ENCODE results near the gene BAIAP2L2. TPM values are rescaled to one million over a fixed set of nuclear protein-coding genes. Genes with fewer than 3 reads are reported as not detected.

The BAIAP2L2 gene
- total and polyA plus RNA-seq, 10 of the 15 experiments (the other 5 are each of a cell fraction or from before 2014, with no cell fraction given) = 0.08 to 0.38 (median 0.14) TPM; not detected in 6

- BruUV-seq (replicated peaks) = no TSS peak
- Histone ChIP-seq H3K4me1 (ENCODE audit: control insufficient read depth, insufficient read depth, low read length) (no peaks in the 10 kb centered on the region), H3K27ac (ENCODE audit: control insufficient read depth, insufficient read depth) (no peak overlapping the region), H2AFZ (ENCODE audit: control insufficient read depth, low read depth, low read length) (no peak overlapping the region), H3K79me2 (ENCODE audit: control insufficient read depth, insufficient read depth, low read length) (no peaks in the 10 kb centered on the region), H3K9me3 (replicated peaks; ENCODE audit: control insufficient read depth, insufficient read depth, low read length) (no peaks in the 10 kb centered on the region), H4K20me1 (ENCODE audit: control insufficient read depth, insufficient read depth) (no peaks in the 10 kb centered on the region), H3K36me3 (ENCODE audit: control insufficient read depth in 2 of 2, insufficient read depth in 2 of 2, low read length in 1 of 2) (no peaks in the 10 kb centered on the region), H3K9ac (ENCODE audit: control insufficient read depth, insufficient read depth, low read length) (no peak overlapping the region), H3K4me2 (ENCODE audit: control insufficient read depth, insufficient read depth) (no peak overlapping the region), H3K27me3 (replicated peaks in 1 of 2; ENCODE audit: control insufficient read depth in 2 of 2, insufficient read depth in 2 of 2, low read length in 1 of 2) (no peaks in the 10 kb centered on the region), H3K4me3 (no peak overlapping the region)
- intact Hi-C loops (cut with micrococcal nuclease; ENCODE audit: unreplicated experiment) = no loop called here
- CTCF ChIA-PET = interaction anchor here (0.6 kb wide), 1 partner anchor 159 kb away, joined by 3 read pairs; no protein-coding TSS in a partner anchor
- RAD21 ChIA-PET (ENCODE audit: unreplicated experiment) = no interaction called here
- 89% methylated on average over 28 of the region's 28 CpGs for WGBS (ENCODE audit: insufficient coverage, insufficient replicate concordance, low lambda C conversion rate, missing lambda C conversion rate)
- no peak for FAIRE-seq
- POLR2A ChIA-PET = no interaction called here
- DNase-seq (ENCODE audit: low read depth, low spot score) = no peak
- in situ Hi-C loops (cut with MboI) = no loop called here
- no peak for ATAC-seq
- SMC1A ChIA-PET (ENCODE audit: uncharacterized antibody, unreplicated experiment) = no interaction called here
- TF ChIP-seq, protein P1, sequence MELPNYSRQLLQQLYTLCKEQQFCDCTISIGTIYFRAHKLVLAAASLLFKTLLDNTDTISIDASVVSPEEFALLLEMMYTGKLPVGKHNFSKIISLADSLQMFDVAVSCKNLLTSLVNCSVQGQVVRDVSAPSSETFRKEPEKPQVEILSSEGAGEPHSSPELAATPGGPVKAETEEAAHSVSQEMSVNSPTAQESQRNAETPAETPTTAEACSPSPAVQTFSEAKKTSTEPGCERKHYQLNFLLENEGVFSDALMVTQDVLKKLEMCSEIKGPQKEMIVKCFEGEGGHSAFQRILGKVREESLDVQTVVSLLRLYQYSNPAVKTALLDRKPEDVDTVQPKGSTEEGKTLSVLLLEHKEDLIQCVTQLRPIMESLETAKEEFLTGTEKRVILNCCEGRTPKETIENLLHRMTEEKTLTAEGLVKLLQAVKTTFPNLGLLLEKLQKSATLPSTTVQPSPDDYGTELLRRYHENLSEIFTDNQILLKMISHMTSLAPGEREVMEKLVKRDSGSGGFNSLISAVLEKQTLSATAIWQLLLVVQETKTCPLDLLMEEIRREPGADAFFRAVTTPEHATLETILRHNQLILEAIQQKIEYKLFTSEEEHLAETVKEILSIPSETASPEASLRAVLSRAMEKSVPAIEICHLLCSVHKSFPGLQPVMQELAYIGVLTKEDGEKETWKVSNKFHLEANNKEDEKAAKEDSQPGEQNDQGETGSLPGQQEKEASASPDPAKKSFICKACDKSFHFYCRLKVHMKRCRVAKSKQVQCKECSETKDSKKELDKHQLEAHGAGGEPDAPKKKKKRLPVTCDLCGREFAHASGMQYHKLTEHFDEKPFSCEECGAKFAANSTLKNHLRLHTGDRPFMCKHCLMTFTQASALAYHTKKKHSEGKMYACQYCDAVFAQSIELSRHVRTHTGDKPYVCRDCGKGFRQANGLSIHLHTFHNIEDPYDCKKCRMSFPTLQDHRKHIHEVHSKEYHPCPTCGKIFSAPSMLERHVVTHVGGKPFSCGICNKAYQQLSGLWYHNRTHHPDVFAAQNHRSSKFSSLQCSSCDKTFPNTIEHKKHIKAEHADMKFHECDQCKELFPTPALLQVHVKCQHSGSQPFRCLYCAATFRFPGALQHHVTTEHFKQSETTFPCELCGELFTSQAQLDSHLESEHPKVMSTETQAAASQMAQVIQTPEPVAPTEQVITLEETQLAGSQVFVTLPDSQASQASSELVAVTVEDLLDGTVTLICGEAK (IDR thresholded peaks at IDR 0.05; ENCODE audit: borderline replicate concordance) = no peak
- no peak for TF ChIP-seq CHD4 (IDR thresholded peaks at IDR 0.05)
- TF ChIP-seq RB1 (IDR thresholded peaks at IDR 0.05; ENCODE audit: borderline replicate concordance) = no peak
- no peak for TF ChIP-seq SMARCA5 (IDR thresholded peaks at IDR 0.05)
- no peak for TF ChIP-seq ZSCAN29 (IDR thresholded peaks at IDR 0.05)
- TF ChIP-seq, protein P2, sequence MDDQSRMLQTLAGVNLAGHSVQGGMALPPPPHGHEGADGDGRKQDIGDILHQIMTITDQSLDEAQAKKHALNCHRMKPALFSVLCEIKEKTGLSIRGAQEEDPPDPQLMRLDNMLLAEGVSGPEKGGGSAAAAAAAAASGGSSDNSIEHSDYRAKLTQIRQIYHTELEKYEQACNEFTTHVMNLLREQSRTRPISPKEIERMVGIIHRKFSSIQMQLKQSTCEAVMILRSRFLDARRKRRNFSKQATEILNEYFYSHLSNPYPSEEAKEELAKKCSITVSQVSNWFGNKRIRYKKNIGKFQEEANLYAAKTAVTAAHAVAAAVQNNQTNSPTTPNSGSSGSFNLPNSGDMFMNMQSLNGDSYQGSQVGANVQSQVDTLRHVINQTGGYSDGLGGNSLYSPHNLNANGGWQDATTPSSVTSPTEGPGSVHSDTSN (IDR thresholded peaks at IDR 0.05; ENCODE audit: insufficient replicate concordance, low read depth, low read length) = no peak
- no peak for TF ChIP-seq BCL11A (IDR thresholded peaks at IDR 0.05; ENCODE audit: low read depth, low read length)
- no peak for TF ChIP-seq TCF7 (IDR thresholded peaks at IDR 0.05; ENCODE audit: borderline replicate concordance)
- TF ChIP-seq POLR2AphosphoS2 (IDR thresholded peaks at IDR 0.05; ENCODE audit: low read depth, low read length) = no peak
- no peak for TF ChIP-seq SREBF1 (IDR thresholded peaks at IDR 0.05; ENCODE audit: low read length)
- TF ChIP-seq ATF7 (IDR thresholded peaks at IDR 0.05; ENCODE audit: low read depth) = no peak
- TF ChIP-seq CBX3 (IDR thresholded peaks at IDR 0.05; ENCODE audit: borderline replicate concordance, low read depth) = no peak
- no peak for TF ChIP-seq ZNF384 (IDR thresholded peaks at IDR 0.05; ENCODE audit: borderline replicate concordance, low read depth, low read length)
- TF ChIP-seq BMI1 (IDR thresholded peaks at IDR 0.05; ENCODE audit: borderline replicate concordance) = no peak
- no peak for TF ChIP-seq JUND (IDR thresholded peaks at IDR 0.05; ENCODE audit: low read depth, low read length)
- no peak for TF ChIP-seq REST (IDR thresholded peaks at IDR 0.05; ENCODE audit: low read depth, low read length)
These were observed 37.0 kb downstream of the BAIAP2L2 start for GRCh38 chr22:38073150-38074130.

Measured in GM12878 (cell line).